ENCODE data around the gene CTNNA3.

CTNNA3 gene

GRCh38 chr10:66717231-66717981, 978.6 kb downstream of the CTNNA3 start:
- no peak for DNase-seq

- no peak for DNase-seq
Measured at GRCh38 chr10:66714741-66715140, 981.3 kb downstream of the CTNNA3 start.

- no peak for DNase-seq
Measured at GRCh38 chr10:66713387-66713786, 982.6 kb downstream of the CTNNA3 start.

- DNase-seq = no peak
Measured at GRCh38 chr10:66698069-66698468, 997.9 kb downstream of the CTNNA3 start.

- no peak for DNase-seq
Measured at GRCh38 chr10:66695046-66695445, 1000.9 kb downstream of the CTNNA3 start.

- DNase-seq = no peak
Measured at GRCh38 chr10:66684581-66684980, 1011.4 kb downstream of the CTNNA3 start.

- DNase-seq = no peak
Measured at GRCh38 chr10:66680886-66681285, 1015.1 kb downstream of the CTNNA3 start.

- DNase-seq = no peak
Measured at GRCh38 chr10:66678521-66678920, 1017.5 kb downstream of the CTNNA3 start.

- no peak for DNase-seq
Measured at GRCh38 chr10:66673071-66673470, 1022.9 kb downstream of the CTNNA3 start.

- DNase-seq = no peak
Measured at GRCh38 chr10:66671562-66671961, 1024.4 kb downstream of the CTNNA3 start.

- no peak for DNase-seq
Measured at GRCh38 chr10:66671064-66671463, 1024.9 kb downstream of the CTNNA3 start.

- no peak for DNase-seq
Measured at GRCh38 chr10:66656499-66656898, 1039.5 kb downstream of the CTNNA3 start.

- DNase-seq = no peak
Measured at GRCh38 chr10:66654861-66655260, 1041.1 kb downstream of the CTNNA3 start.

- no peak for DNase-seq
Measured at GRCh38 chr10:66651308-66652082, 1044.5 kb downstream of the CTNNA3 start.

- no peak for DNase-seq
Measured at GRCh38 chr10:66649626-66650025, 1046.4 kb downstream of the CTNNA3 start.

- DNase-seq = no peak
Measured at GRCh38 chr10:66642217-66642616, 1053.8 kb downstream of the CTNNA3 start.

GRCh38 chr10:66639371-66639770, 1056.6 kb downstream of the CTNNA3 start:
- DNase-seq = no peak

GRCh38 chr10:66637273-66638036, 1058.5 kb downstream of the CTNNA3 start:
- no peak for DNase-seq

GRCh38 chr10:66629996-66630395, 1066.0 kb downstream of the CTNNA3 start:
- no peak for DNase-seq

- DNase-seq = peak; percentile 22 to 41
Measured at GRCh38 chr10:66627156-66627555, 1068.8 kb downstream of the CTNNA3 start.

GRCh38 chr10:66625709-66626590, 1070.0 kb downstream of the CTNNA3 start:
- DNase-seq = no peak

GRCh38 chr10:66622050-66622449, 1073.9 kb downstream of the CTNNA3 start:
- DNase-seq = no peak

GRCh38 chr10:66604195-66604594, 1091.8 kb downstream of the CTNNA3 start:
- no peak for DNase-seq
